ENCODE measurements around the gene STK4.

DNA sequence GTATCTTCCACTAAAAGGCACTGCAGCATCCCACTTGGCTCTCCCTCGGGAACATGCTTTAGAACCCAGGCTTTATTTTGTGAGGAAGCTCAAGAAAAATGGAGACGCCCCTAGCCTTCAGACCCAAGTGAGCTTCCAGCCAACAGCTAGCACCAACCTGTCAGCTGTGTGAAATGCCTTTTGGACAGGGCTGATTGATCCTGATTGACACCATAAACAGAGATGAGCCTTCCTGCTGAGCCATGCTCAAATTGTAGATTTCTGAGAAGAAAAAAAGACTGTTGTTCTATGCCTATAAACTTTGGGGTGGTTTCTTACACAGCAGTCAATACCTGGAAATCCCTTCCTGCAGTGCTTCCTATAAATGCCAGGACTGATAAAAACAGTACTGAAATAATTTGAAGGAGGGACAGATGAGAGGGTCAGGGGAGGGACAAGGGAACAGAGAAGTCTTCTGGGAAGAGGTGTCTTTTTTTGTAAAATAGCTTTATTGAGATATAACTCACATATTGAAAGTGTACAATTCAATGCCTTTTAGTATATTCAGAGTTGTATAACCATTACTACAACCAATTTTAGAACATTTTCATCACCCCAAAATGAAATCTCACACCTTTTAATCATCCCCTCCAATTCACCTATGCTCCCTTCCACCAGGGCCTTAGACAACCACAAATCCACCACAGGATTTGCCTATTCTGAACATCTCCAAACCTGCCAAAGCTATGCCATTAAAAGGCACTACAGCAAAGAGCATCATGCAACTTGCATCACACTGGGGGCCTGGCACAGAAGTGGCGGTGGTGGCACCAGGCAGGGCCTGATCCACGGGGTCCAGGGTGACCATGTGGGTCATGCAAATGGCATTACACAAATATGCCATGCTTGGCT lies 2.7 kb upstream of the STK4 start:
- TF ChIP-seq EZH2 (IDR thresholded peaks at IDR 0.05; ENCODE audit: borderline replicate concordance, insufficient read depth, low read length, poor library complexity, severe bottlenecking) = no peak
- TF ChIP-seq RAD21 (conservative IDR thresholded peaks at IDR 0.05) = no peak
- TF ChIP-seq EP300 (conservative IDR thresholded peaks at IDR 0.05; ENCODE audit: poor library complexity, severe bottlenecking) = peak; percentile 72
- TF ChIP-seq, protein P1, sequence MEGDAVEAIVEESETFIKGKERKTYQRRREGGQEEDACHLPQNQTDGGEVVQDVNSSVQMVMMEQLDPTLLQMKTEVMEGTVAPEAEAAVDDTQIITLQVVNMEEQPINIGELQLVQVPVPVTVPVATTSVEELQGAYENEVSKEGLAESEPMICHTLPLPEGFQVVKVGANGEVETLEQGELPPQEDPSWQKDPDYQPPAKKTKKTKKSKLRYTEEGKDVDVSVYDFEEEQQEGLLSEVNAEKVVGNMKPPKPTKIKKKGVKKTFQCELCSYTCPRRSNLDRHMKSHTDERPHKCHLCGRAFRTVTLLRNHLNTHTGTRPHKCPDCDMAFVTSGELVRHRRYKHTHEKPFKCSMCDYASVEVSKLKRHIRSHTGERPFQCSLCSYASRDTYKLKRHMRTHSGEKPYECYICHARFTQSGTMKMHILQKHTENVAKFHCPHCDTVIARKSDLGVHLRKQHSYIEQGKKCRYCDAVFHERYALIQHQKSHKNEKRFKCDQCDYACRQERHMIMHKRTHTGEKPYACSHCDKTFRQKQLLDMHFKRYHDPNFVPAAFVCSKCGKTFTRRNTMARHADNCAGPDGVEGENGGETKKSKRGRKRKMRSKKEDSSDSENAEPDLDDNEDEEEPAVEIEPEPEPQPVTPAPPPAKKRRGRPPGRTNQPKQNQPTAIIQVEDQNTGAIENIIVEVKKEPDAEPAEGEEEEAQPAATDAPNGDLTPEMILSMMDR (IDR thresholded peaks at IDR 0.05; ENCODE audit: poor library complexity, severe bottlenecking) = no peak
